Amygdala (tissue), 56 donors: ENCODE data around the gene NTRK3.

Experiments
- DNase-seq, 56 donors: peaks; one replicate each; lab custom pipeline; 2025; lab: John Stamatoyannopoulos, UW

NTRK3 gene

GRCh38 chr15:87959662-87960061 is 296.9 kb downstream of the NTRK3 start:
- no peak for DNase-seq

DNA sequence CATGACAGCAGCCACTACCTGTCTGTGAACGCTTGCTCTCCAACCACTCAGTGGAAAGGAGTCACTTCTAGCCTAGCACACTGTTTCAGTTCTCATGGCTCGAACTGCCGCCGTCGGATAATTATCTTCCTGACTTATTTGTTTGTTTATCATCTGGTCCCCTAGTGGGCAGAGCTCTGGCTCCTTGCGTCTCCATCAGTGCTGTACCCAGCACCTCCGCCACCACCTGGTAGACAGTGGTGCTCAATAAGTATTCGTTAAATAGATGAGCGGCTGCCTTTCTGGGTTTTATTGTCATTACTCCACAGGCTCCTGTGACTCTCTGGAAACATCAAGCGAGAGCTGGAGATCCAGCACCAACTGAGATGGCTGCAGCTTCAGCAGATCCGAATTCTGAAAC is 297.5 kb downstream of the NTRK3 start:
- DNase-seq: no peak

DNA sequence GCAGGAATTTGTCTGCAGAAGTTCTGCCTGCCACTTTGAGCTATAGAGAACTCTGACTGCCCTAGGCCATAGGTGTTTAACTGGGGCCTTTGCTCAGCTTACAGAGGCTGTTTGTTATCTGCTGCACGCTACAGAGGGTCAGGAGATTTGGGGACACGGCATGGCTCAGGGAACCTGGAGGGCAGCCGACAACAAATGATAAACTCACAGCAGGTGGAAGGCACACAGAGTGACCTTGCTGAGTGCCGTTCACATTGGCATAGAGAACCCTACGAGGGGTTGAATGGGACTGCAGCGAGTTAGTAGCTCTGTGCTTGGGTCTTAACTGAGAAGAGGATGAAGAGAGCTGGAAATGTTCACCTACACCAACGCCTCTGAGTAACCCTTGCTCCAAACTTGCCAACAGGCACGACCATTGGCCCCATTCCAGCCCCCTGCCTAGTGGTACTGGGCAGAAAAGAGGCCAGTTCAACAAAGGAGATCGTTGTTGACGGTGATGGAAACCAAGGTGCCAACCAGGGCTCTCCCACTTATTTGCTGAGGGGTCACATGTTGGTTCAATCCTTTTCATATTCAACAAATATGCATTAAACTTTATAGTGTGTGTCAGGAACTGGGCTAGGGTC is 301.1 kb downstream of the NTRK3 start:
- DNase-seq: peak in 20 of 56 donors; percentile 2 to 53 (median 19)

DNA sequence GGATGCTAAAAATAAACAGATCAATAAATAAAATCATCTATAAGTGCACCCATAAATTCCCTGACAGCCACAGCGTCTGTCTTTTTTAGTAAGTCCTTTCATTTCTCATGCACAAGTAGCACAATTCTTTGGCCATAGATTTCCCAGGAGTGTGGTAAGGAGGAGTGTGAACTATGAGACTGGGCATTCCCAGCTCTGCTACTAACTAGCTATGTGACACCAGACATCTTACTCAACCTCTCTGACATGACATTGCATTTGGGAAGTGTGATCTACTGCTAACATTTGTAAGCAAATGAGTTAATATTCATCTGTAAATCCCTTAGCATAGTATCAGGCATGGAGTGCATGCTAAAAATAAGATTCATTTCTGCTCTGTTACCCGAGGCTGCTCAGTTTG is 301.7 kb downstream of the NTRK3 start:
- DNase-seq: no peak

GRCh38 chr15:87952736-87953287 is 303.7 kb downstream of the NTRK3 start:
- DNase-seq: no peak

- no peak for DNase-seq
These were observed 306.8 kb downstream of the NTRK3 start for GRCh38 chr15:87949575-87950223.

GRCh38 chr15:87949151-87949574 is 307.4 kb downstream of the NTRK3 start:
- DNase-seq: no peak

DNA sequence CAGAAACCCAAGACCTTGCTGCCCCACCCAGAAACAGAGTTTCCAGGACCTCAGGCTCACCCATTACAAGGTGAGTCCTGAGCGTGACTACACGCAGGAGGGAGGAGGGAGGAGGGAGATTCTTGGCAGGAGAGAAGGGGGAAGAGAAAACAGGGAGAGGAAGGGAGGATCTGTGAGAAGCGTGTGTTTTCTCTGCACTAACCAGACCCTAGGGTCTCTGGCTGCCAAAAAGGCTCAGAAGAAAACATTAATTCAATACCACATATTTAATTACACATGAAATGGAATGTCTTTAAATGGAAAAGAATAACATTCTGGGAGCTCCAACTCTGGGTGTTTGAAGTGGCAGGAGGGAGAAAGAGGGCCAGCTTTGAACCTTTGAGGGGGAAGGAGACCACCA is 309.0 kb downstream of the NTRK3 start:
- no peak for DNase-seq

- DNase-seq: no peak
These were observed 311.3 kb downstream of the NTRK3 start for GRCh38 chr15:87945246-87945645.

- no peak for DNase-seq
These were observed 311.8 kb downstream of the NTRK3 start for GRCh38 chr15:87944691-87945090.

- no peak for DNase-seq
These were observed 312.5 kb downstream of the NTRK3 start for GRCh38 chr15:87944050-87944449.

DNA sequence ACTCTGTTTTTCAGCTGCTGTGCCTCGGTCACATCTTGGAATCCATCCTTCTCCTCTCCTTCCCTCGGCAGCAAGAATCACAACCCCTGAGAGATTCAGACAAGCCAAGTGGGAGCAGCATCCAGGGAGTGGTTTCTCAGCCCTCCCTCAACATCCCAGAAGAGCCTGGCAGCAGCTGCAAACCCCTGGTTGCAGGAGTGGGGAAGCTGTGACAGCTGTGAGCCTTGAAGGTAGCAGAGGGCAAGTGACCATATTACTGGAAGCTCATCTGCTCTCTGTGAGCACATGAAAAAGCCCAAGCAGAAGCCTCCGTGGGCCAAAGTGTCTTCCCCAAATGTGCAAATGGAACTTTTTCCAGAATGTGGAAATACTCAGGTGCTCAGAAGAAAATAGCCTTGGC is 312.9 kb downstream of the NTRK3 start:
- no peak for DNase-seq

GRCh38 chr15:87942316-87942715 is 314.2 kb downstream of the NTRK3 start:
- DNase-seq: no peak

DNA sequence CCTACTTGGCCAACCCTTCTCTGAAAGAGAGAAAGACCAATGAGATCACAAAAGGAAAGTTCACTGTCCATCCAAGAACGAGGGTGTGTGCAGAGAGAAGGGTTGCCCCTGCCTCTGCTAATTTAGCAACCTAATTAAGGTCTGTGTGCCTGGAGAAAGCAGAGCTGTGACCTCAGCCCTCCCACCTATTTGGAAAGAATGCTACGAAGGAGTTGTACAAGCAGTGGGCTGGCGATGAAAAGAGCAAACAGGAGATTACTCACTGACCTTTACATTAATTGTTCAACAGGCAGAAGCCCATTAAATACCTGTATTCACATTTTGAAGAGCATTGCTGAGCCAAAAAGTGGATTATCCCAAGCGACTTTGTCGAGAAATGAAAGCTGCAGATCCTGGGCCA is 314.9 kb downstream of the NTRK3 start:
- DNase-seq: no peak

- no peak for DNase-seq
These were observed 315.8 kb downstream of the NTRK3 start for GRCh38 chr15:87940768-87941167.

DNA sequence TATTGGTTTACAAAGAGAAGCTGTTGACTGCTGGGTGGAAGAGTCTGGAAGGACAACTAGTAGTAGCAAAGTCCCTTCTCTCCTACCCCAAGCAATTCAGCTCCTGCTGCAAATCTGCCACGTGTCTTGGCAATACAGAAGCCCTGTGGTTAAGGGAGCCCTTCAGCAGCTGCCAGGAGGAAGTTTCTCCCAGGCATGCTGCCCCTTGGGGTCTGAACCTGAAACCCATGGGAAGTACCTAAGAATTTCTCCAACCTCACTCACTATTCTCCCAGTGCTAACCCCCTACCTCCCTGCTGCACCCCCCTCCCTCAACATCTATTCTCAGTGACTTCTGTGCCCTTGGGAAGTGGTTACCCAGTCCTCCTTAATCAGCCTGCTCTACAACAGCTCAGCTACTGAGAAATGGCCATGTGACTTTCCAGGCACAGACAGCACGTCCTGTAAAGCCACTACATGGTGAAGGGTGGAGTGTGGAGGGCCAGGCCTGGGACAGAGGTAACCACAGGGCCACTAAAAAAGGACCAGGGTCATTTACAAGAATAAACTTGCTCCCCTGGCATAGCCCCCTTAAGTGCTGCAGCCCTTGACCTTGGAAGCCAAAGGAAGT is 316.6 kb downstream of the NTRK3 start:
- DNase-seq: no peak

GRCh38 chr15:87938031-87938430 is 318.5 kb downstream of the NTRK3 start:
- DNase-seq: no peak

- no peak for DNase-seq
These were observed 321.0 kb downstream of the NTRK3 start for GRCh38 chr15:87935583-87935982.

DNA sequence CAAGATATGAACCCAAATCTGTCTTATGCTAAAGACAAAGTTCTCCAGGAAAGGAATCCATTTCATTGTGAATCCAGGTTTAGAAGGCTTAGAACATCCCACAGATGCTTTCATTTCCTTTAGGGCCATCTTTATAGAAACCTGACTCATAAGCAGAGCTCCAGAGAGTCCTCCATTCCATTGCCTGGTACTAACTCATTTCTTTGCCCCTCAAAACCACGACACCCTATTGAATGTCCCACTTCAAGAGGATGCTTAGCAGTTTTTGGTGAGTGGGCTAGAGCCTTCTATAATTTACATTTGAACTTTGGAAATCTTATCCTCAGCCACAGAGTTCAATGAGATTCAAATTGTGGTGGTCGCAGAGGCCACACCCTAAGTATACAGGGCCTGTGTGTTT is 325.0 kb downstream of the NTRK3 start:
- DNase-seq: no peak

DNA sequence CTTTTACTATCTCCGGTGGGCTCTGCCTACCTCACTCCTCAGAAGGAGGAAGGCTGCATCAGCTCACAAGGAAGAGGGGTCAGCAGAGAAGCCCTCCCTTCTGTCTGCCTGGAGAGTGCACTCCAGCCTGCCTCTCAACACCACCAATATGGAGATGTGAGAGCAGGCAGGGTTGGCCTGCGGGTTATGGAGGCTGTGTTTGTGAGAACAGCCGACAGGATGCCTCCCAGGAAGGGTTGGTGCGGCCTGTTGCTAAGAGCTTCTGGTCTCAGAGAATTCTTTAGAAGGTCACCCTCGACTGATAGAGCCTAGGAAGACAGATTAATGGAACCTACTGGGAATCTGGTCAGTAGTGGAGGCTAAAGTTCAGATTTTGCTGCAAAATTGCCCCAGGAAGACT is 326.1 kb downstream of the NTRK3 start:
- DNase-seq: no peak

DNA sequence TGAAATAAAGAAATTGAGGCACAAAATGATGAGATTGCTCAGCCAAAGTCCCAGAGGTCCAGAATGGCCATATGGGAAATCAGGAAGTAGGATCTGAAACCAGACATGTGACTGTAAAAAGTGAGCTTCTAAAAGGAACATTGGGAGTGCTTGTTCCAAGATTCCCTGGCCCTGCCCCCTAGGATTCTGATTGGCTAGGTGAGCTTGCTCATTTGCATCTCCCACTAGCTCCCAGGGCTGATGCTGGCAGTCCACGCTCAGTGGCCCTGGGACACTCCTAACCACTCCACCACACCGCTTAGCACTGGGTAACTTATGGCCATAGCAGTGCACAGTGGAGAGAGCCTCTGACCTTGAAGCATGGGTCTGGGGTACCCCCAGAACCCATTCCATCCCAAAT is 326.7 kb downstream of the NTRK3 start:
- peak in 1 of 56 donors; percentile 13 for DNase-seq

- DNase-seq: no peak
These were observed 332.1 kb downstream of the NTRK3 start for GRCh38 chr15:87924433-87924832.
